GM18505 (cell line): ENCODE data around the gene ARL6.
A peak's percentile ranks its signal among the peaks of the same experiment; 100 is the strongest.

Experiments used
- ATAC-seq: cut with Tn5 transposase; IDR thresholded peaks from one replicate; pipeline ENCODE4 v1.9.1; 2021; ENCODE audit not compliant: unreplicated experiment
- POLR2A ChIP-seq: IDR thresholded peaks from 4 replicates; pipeline ENCODE4 v1.6.1; 2011; ENCODE audit warnings: borderline replicate concordance; ENCODE audit not compliant: insufficient read depth, insufficient read length; ENCODE audit errors: extremely low read depth

ARL6 gene

GRCh38 chr3:97764407-97765238 is at the start of gene ARL6:
Gene ARL6, plus strand, starts transcription at chr3:97764758. Its CDS starts 3,350 bp downstream, at chr3:97768108.
- peak; percentile 70 for TF ChIP-seq POLR2A
- peak; percentile 96 for ATAC-seq

GRCh38 chr3:97719156-97719821 is 45.3 kb upstream of the ARL6 start:
- peak; percentile 88 for ATAC-seq
- no peak for TF ChIP-seq POLR2A

GRCh38 chr3:97720417-97720816 is 44.1 kb upstream of the ARL6 start:
- no peak for ATAC-seq
- TF ChIP-seq POLR2A: no peak

- ATAC-seq: no peak
- no peak for TF ChIP-seq POLR2A
These were observed 43.1 kb upstream of the ARL6 start for GRCh38 chr3:97721446-97721845.

- ATAC-seq: no peak
- no peak for TF ChIP-seq POLR2A
These were observed 27.6 kb upstream of the ARL6 start for GRCh38 chr3:97736928-97737327.

GRCh38 chr3:97738761-97739160 is 25.8 kb upstream of the ARL6 start:
- TF ChIP-seq POLR2A: no peak
- no peak for ATAC-seq

GRCh38 chr3:97742036-97742435 is 22.5 kb upstream of the ARL6 start:
- no peak for TF ChIP-seq POLR2A

GRCh38 chr3:97744289-97744688 is 20.3 kb upstream of the ARL6 start:
- no peak for ATAC-seq
- no peak for TF ChIP-seq POLR2A

More at GRCh38 chr3:97742036-97742435, 22.5 kb upstream of the ARL6 start:
- ATAC-seq: no peak

GRCh38 chr3:97763586-97764406 is 762 bp upstream of the ARL6 start:
- no peak for ATAC-seq

GRCh38 chr3:97765336-97765735 is 778 bp downstream of the ARL6 start:
- ATAC-seq: no peak
- TF ChIP-seq POLR2A: no peak

More at GRCh38 chr3:97763586-97764406, 762 bp upstream of the ARL6 start:
- TF ChIP-seq POLR2A: no peak

GRCh38 chr3:97772926-97773325 is 8.4 kb downstream of the ARL6 start:
- no peak for ATAC-seq
- no peak for TF ChIP-seq POLR2A

GRCh38 chr3:97778152-97778551 is 13.6 kb downstream of the ARL6 start:
- no peak for TF ChIP-seq POLR2A
- no peak for ATAC-seq

- peak; percentile 80 for ATAC-seq
These were observed 29.0 kb downstream of the ARL6 start for GRCh38 chr3:97793420-97794019.

More at GRCh38 chr3:97793420-97794019, 29.0 kb downstream of the ARL6 start:
- no peak for TF ChIP-seq POLR2A
